Inferior parietal cortex (tissue), 1 donor: ENCODE data around the gene CAMK1D.
"Not testable (repeated sequence)": the region's sequence is repeated elsewhere in the genome, so short reads cannot be mapped to it uniquely, and the experiment has no call there.

Experiments used
- DNase-seq: peaks from one replicate; pipeline ENCODE4 v3.0.0-alpha.2; 2016; ENCODE audit errors: extremely low spot score

Gene CAMK1D

DNA sequence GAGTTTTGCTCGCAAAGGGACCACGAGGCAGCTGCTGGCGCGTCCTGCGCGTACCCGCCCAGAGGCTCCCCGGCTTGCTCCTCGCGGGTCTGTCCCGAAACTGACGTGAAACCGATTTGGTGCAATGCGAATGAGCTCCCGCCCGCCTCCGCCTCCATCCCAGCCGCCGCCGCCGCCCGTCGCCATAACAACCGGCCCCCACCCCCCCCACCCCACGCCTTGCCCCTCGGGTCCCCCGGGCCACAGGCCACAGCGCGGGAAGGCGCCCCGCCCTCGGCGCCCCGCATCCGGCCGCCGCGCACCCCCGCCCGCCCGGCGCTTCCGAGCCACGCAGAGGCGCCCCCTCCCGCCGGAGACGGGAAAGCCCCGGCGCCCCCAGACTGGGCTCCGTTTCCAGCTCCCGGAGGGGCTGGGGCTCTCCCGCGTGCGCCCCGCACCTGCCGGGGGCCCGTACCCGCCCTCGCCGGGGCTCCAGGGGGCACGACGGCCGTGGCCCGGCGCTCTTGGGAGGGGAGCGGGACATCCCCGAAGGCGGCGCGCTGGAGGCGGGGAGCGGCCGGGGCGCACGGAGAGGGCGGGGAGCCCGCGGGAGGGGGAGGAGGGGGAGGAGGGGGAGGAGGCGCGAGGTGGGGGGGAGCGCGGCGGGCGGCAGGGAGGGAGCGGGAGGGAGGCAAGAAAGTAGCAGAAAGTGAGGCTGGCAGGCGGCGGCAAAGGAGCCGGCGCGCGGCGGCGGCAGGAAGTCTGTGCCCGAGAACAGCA, at the start of gene CAMK1D:
Gene CAMK1D, plus strand, starts transcription at position 678 of the 759 bp plus-strand sequence.
- no peak for DNase-seq

DNA sequence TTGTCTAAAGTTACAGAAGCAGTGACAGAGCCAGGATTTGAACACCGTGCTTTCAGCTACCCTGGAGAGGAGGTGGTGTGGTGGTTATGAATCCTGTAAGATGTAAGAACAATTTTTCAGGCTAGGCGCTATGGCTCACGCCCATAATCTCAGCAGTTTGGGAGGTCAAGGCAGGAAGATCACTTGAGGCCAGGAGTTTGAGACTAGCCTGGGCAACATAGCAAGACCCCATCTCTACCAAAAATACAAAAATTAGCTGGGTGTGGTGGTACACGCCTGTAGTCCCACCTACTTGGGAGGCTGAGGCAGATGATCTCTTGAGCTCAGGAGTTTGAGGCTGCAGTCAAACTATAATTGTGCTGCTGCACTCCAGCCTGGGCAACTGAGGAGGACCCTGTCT, 48.3 kb upstream of the CAMK1D start:
- DNase-seq: not testable (repeated sequence)

DNA sequence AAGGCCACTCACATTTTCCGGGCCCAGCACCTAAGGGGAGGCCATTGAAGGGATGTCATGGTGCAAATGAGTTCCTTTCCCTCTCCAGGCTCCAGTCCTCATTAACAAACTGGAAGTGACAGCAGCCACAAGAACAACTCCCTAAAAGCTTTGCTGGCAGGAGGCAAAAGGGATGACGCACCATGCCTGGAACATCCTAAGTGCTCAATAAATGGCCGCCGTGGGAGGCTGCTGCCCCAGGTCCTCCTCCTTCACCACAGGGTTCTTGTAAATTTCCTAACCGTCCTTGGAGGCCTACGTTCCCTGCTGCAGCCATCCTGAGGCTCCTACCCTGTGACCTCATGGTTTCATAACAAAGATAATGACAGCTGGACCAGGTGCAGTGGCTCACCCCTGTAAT, 41.3 kb upstream of the CAMK1D start:
- DNase-seq: no peak

DNA sequence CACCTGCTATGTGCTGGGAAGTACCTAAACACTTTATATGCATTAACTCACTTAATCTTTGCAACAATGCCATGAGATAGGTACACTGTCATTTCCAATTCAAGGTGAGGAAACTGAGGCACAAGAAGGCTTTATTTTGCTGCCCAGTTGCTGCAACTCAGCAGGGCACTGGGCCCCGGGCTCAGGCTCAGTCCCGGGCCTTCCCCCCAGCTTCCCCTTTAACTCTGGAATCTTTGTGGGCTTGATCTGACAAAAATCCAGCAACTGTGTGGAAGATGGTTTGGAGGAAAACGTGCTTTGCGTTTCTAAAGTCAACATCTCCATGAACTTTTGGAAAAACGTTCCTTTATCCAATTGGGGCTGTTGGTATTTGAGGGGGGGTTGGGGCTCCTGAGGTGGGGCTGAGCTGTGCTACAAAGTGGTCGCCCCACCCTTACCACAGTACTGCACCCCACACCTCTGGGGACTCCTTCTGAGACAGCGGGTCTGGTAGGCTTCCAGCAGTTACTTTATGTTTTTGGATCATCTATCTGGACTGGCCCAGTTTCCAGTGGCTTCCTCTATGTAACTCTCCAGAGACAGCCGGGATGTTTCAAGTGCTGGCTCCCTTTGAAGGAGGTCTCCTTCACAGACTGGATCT, 40.5 kb upstream of the CAMK1D start:
- no peak for DNase-seq

DNA sequence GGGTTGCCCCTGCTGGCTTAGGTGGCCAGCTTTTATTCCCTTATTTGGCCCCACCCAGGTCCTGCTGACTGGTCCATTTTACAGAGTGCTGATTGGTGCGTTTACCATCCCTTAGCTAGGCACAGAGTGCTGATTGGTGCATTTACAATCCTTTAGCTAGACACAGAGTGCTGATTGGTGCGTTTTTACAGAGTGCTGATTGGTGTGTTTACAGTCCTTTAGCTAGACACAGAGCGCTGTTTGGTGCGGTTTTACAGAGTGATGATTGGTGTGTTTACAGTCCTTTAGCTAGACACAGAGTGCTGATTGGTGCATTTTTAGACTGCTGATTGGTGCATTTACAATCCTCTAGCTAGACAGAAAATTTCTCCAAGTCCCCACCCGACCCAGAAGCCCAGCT, 39.6 kb upstream of the CAMK1D start:
- DNase-seq: not testable (repeated sequence)

GRCh38 chr10:12314836-12315235, 34.5 kb upstream of the CAMK1D start:
- DNase-seq: no peak

DNA sequence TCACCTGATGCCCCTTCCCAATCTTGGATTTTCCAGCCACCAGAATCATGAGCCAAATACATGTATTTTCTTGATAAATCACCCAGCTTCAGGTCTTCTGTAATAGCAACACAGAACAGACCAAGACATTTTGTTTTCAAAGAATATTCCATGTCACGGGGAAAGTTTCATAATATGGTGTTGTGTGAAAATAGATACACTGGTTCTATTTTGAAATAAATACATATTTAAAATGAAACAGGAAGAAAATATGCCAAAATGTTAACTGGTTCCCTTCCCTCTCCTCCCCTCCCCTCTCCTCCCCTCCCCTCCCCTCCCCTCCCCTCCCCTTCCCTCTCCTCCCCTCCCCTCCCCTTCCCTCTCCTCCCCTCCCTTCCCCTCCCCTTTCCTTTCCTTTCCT, 30.3 kb upstream of the CAMK1D start:
- no peak for DNase-seq

DNA sequence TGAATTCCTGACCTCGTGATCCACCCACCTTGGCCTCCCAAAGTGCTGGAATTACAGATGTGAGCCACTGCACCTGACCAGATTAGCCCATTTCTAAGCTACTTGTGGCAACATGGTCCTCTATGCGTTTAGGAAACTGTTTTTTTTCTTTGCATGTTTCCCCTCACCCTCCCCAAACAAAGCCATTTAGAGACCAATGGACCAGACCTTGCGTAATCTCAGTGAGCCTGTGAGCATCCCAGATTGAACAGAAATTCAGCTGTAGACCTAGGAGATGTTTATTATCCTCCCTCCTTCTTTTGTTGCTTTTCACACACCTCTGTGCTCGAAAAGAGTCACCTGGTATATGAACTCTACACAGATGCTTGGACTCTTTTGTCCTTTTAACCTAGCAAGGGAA, 28.5 kb upstream of the CAMK1D start:
- DNase-seq: no peak

GRCh38 chr10:12321641-12322040, 27.7 kb upstream of the CAMK1D start:
- DNase-seq: no peak

- DNase-seq: peak; percentile 17
These were observed 26.7 kb upstream of the CAMK1D start for GRCh38 chr10:12322583-12323131.

GRCh38 chr10:12324530-12324929, 24.8 kb upstream of the CAMK1D start:
- no peak for DNase-seq

- DNase-seq: no peak
These were observed 22.3 kb upstream of the CAMK1D start for GRCh38 chr10:12327074-12327473.

GRCh38 chr10:12327476-12327875, 21.9 kb upstream of the CAMK1D start:
- DNase-seq: no peak

- DNase-seq: not testable (repeated sequence)
These were observed 21.0 kb upstream of the CAMK1D start for GRCh38 chr10:12328312-12328711.

DNA sequence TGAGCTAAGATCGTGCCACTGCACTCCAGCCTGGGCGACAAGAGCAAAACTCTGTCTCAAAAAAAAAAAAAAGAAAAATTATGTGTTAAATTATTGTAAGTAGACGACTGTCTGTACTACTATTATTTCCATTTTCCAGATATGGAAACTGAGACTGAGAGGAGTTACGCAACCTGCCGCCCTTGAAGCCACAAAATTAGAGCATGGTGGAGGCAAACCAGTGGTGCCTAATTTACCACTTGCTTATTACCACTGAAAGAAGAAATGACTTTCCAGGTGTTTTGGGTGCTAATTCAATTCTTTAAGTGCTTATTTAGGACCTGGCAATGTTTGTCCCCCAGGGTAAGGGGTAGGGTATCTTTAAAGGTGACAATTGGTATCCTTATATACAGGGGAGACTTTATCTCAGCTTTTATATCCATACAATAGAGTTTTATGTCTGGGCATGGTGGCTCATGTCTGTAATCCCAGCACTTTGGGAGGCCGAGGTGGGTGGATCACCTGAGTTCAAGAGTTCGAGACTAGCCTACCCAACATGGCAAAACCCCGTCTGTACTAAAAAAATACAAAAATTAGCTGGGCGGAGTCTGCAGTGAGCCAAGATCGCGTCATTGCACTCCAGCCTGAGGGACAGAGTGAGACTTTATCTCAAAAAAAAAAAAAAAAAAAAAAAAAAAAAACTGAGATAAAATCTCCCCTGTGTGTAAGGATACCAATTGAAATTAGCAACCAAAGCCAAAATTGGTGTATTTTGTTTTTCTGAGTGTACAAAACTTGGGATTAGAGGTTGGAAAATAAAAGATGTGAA, 16.6 kb upstream of the CAMK1D start:
- no peak for DNase-seq

- DNase-seq: no peak
These were observed 15.8 kb upstream of the CAMK1D start for GRCh38 chr10:12333380-12334185.

- DNase-seq: no peak
These were observed 15.2 kb upstream of the CAMK1D start for GRCh38 chr10:12334186-12334530.

DNA sequence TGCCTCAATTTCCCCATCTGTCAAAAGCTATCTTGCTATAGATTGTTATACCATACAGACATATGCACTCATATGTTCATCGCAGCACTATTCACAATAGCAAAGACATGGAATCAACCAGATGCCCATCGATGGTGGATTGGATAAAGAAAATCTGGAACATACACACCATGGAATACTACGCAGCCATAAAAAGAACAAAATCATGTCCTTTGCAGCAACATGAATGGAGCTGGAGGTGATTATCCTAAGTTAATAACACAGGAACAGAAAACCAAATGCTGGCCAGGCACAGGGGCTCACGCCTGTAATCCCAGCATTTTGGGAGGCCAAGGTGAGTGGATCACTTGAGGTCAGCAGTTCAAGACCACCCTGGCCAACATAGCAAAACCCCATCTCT, 14.2 kb upstream of the CAMK1D start:
- not testable (repeated sequence) for DNase-seq

- no peak for DNase-seq
These were observed 11.6 kb upstream of the CAMK1D start for GRCh38 chr10:12337453-12338372.

DNA sequence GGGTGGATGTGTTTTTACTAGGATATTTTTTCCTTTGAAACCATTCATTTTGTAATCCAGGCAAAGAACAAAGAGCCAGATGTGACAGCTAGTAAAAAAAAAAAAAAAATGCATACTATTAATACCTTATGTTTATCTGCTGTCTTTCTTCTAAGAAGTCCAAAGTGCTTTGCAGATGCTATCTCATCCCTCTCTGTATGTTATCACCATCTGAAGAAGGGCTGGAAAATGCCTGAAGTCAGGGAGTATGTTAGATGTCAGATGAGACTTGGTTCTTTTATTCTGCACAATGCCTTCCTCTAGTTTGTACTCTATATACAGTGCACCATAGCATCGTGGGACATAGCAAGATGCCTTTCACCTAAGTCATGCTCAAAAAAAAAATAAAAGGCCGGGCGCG, 10.4 kb upstream of the CAMK1D start:
- no peak for DNase-seq
